ENCODE results near the gene NDUFB10.

NDUFB10 gene

DNA sequence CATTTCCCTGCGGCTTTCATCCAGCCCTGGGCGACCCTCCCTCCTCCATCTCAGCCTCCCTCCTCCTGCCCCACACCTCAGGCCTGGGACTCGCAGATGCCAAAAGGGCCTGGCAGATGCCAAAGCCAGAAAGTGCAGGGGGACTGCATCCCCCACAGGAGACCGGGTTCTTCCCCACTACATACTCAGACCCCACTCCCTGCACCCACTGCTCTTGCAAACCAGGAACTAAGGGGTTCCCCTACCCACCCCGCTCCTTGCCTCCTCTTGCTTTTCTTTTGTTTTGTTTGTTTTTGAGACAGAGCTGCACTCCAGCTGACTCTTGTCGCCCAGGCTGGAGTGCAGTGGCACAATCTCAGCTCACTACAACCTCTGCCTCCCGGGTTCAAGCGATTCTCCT, 44.4 kb upstream of the NDUFB10 start:
- TF ChIP-seq, protein P1, sequence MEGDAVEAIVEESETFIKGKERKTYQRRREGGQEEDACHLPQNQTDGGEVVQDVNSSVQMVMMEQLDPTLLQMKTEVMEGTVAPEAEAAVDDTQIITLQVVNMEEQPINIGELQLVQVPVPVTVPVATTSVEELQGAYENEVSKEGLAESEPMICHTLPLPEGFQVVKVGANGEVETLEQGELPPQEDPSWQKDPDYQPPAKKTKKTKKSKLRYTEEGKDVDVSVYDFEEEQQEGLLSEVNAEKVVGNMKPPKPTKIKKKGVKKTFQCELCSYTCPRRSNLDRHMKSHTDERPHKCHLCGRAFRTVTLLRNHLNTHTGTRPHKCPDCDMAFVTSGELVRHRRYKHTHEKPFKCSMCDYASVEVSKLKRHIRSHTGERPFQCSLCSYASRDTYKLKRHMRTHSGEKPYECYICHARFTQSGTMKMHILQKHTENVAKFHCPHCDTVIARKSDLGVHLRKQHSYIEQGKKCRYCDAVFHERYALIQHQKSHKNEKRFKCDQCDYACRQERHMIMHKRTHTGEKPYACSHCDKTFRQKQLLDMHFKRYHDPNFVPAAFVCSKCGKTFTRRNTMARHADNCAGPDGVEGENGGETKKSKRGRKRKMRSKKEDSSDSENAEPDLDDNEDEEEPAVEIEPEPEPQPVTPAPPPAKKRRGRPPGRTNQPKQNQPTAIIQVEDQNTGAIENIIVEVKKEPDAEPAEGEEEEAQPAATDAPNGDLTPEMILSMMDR (IDR thresholded peaks at IDR 0.05; ENCODE audit: low read depth, low read length) = no peak
- no peak overlapping the region for H3K4me3 ChIP-seq (ENCODE audit: low read depth, low read length)

DNA sequence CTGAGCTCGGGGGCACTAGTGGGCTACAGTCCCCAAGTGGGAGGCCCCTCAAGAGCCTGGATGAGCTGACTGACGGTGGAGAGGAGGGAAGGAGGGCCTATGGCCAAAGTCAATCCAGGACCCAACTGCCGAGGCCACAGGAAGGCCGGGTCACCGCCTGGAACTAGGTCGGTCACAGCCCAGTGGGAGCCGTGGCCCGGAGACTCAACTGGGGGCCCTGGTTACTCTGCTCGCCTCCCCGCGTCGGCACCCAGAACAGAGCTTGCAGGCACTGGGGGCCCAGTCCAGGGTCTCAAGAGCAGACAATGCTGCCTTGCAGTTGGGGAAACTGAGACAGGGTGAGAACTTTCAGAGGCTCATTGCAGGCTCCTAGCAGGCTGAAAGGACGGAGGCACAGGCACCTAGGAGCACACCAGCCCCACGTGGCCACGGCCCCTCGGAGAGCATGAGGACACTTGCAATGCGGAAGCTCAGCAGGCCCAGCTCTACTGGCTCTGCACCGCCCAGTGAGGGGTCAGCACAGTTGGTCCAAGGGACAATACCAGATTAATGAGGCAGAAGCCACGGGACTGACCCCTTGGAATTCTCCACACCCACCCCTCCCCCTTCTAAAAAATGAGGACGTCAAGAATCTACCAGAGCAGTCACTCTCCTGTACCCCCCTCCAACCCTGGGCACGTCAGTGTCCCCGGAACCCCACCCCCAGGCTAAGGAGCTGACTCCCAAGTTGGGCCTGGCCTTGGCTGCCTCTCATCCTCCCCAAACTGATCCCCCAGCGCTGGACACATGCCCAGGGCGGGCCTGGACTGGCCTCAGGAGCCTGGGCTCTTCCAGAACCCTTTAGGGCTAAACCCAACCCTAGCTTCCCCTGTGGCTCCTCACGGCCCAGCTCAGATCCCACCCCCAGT, 43.4 kb upstream of the NDUFB10 start:
- TF ChIP-seq, protein P1 (IDR thresholded peaks at IDR 0.05; ENCODE audit: low read depth, low read length) = no peak
- H3K4me3 ChIP-seq (ENCODE audit: low read depth, low read length) = no peak overlapping the region

DNA sequence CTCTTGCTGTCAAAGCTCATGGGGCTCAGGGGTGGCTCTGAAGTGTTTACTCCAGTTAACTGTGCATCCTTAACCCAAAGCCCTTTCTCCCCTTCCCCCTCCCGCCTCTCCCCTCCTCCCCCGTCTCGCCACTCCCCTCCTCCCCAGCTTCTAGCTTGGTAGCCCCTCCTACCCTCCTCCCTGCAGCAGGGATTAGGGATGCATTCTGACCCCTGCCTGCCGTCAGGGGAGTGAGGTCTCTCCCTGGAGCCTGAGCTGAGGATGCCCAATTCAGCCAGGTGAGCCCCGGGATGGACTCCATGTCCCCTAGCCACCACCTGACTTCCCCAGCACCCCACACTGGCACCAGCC, 42.7 kb upstream of the NDUFB10 start:
- TF ChIP-seq, protein P1 (IDR thresholded peaks at IDR 0.05; ENCODE audit: low read depth, low read length) = no peak
- no peak overlapping the region for H3K4me3 ChIP-seq (ENCODE audit: low read depth, low read length)

DNA sequence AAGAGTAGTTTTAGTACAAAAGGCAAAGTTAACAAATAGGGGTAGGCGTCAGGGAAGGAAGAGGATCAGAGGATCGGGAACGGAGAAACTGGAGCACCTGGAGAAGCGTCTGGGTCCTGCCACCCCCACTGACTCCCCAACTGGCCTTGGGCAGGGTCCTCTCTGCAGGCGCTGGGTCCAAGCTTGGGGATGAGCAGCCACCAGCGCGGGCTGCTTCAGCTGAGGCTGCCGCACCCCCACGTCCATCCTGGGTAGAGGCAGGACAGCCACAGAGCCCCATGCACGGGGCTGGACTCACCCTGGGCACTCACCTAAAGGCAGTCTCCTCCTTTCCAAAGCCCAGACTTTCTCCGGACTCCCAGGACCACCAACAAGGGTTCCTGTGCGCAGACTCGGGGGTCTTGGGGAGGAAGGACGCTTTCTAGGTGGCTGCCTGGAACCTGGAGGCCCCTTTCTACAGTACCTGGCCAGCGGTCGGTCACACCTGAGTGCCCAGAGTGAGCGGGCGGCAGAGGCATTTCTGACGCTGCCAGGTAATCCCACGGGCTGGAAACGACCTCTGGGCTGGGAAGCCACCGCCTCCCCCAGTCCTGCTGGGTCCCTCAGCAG, 42.2 kb upstream of the NDUFB10 start:
- TF ChIP-seq, protein P1 (IDR thresholded peaks at IDR 0.05; ENCODE audit: low read depth, low read length) = no peak
- no peak overlapping the region for H3K4me3 ChIP-seq (ENCODE audit: low read depth, low read length)

DNA sequence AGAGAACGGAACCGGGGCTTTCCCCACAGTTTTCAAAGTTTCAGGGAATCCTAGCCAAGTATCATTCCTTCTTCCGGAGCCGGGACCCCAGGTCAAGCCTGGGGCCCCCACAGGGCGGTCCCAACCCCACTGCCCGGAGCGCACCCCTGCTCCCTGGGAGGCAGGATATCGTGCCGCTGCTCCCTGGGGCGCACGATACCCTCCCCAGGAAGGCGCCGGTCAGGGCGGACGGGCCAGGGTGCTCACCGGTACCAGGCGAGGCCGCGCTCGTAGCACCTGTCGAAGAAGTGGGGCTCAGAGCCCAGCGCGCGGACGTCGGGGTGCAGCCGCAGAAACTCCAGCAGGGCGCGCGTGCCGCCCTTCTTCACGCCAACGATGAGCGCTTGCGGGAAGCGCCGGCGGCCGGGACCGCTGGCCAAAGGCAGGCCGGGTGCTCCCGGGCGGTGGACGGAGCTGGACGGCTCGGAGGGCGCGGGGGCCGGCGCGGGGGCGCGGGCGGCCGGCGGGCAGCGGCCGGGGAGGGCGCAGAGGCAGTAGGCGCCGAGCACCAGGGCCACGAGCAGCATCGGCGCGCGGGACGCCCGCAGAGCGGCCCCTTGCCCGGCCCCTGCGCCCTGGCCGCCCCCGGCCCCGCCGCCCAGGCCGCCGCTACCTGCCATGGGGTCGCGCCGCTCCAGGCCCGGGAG, 41.5 kb upstream of the NDUFB10 start:
- TF ChIP-seq, protein P1 (IDR thresholded peaks at IDR 0.05; ENCODE audit: low read depth, low read length) = no peak
- no peak overlapping the region for H3K4me3 ChIP-seq (ENCODE audit: low read depth, low read length)

DNA sequence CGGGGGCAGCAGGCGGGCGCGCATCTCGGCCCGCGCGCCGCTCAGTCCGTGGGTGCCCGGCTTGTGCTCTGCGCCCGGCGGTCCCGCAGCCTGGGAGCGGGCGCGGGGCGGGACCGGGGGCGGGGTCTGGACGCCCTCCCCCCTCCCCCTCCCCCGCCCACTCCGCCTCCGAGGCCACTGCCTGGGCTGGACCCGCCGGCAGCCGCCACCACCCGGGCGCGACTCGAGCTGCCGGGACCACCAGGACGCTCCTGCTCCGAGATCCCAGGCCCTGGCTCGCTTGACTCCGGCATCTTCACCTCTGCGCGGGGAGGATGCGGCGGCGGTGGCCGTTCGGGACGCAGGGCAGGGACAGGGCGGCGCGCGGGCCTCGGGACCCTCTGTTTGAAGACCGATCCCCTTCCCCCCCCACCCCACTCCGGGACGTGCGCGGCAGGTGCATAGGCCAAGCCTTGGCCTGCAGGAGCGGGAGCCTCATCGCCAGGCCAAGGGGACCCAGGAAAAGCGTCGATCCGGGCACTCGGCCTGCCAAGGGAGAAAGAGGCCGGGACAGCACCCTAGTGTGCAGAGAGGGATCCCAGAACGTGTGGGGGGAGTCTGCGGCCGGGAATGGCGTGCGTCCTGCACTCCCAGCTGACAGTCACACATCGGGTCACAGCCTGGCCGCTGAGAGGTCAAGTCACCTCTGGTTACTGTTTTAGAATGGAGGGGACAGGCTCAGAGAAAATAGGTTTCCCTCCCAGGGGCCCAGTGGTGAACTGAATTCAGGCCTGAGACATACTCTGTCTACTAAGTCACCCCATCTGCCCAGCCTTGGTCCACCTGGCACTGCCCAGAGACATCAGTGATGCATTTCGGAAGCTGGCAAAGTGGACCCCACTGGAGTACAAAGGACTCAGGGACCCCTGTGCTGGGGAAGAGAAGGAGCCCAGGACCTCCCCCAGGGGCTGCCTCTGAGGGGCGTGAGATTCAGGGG, 40.7 kb upstream of the NDUFB10 start, which contains the start of gene HS3ST6:
TSS of gene HS3ST6 (minus strand) at position 65 of the 976 bp plus-strand sequence. CDS start 92 bp downstream, outside the sequence.
- no peak within 1 kb of the TSS for H3K4me3 ChIP-seq (ENCODE audit: low read depth, low read length)
- TF ChIP-seq, protein P1 (IDR thresholded peaks at IDR 0.05; ENCODE audit: low read depth, low read length) = no peak
